ENCODE measurements around the gene OR4C46.

OR4C46 gene

GRCh38 chr11:54558407-54558806 is 45.4 kb downstream of the OR4C46 start:
- H3K79me1 ChIP-seq (ENCODE audit: low read depth, low read length), result no peaks in the 10 kb centered on the region
- no peaks in the 10 kb centered on the region for H3K36me3 ChIP-seq (replicated peaks in 1 of 2; ENCODE audit: control insufficient read depth in 2 of 2, insufficient read depth in 2 of 2, low read length in 2 of 2)
- peaks cover 0 to 4% of the 10 kb centered on the region in 2 donors for H3K9me3 ChIP-seq (replicated peaks in 1 of 2; ENCODE audit: control insufficient read depth in 2 of 2, insufficient read depth in 1 of 2, low read depth in 1 of 2, low read length in 2 of 2)
- no peak overlapping the region for H3K14ac ChIP-seq (ENCODE audit: low read length)
- no peak overlapping the region for H3K4ac ChIP-seq (ENCODE audit: low read length)
- H2AFZ ChIP-seq (ENCODE audit: low read length), result no peak overlapping the region
- H3K27me3 ChIP-seq (ENCODE audit: control insufficient read depth in 3 of 3, insufficient read depth in 3 of 3, low read depth in 1 of 3, low read length in 3 of 3), result no peaks in the 10 kb centered on the region
- no peaks in the 10 kb centered on the region for H3K4me1 ChIP-seq (ENCODE audit: control insufficient read depth in 2 of 2, insufficient read depth in 1 of 2, low read depth in 1 of 2, low read length in 2 of 2)
- no peak overlapping the region for H3K9ac ChIP-seq (ENCODE audit: low read depth, low read length, poor library complexity)
- H4K8ac ChIP-seq (ENCODE audit: low read depth, low read length), result no peak overlapping the region
- H3K4me3 ChIP-seq (ENCODE audit: low read length in 2 of 2), result no peak overlapping the region
- WGBS, 2 donors (ENCODE audit: extremely low coverage in 2 of 2, insufficient read length in 2 of 2, insufficient replicate concordance in 1 of 2), result no CpG with 5 or more reads among the region's 3 CpGs
- DNase-seq (ENCODE audit: low spot score), result no peak
- H4K91ac ChIP-seq (ENCODE audit: low read depth, low read length, poor library complexity), result no peak overlapping the region
- H3K18ac ChIP-seq (ENCODE audit: low read length), result no peak overlapping the region
- H3K23ac ChIP-seq (ENCODE audit: low read depth, low read length, poor library complexity), result no peak overlapping the region
- no peak overlapping the region for H2AK5ac ChIP-seq (ENCODE audit: low read depth, low read length)
- no peak overlapping the region for H3K27ac ChIP-seq (replicated peaks; ENCODE audit: low read length)
- H3K4me2 ChIP-seq (ENCODE audit: insufficient read depth, low read length, poor library complexity, severe bottlenecking), result no peak overlapping the region
- no peak overlapping the region for H2BK12ac ChIP-seq (ENCODE audit: low read length)
- no peak overlapping the region for H2BK15ac ChIP-seq (ENCODE audit: low read length)
- H2BK5ac ChIP-seq (ENCODE audit: low read length), result no peak overlapping the region
- no peak overlapping the region for H2BK120ac ChIP-seq (ENCODE audit: low read depth, low read length)
